GM18873 (cell line): ENCODE results near the gene FRY.
"Not testable (repeated sequence)": the region's sequence is repeated elsewhere in the genome, so short reads cannot be mapped to it uniquely, and the experiment has no call there.

ENCODE experiments used
- ATAC-seq: cut with Tn5 transposase; IDR thresholded peaks from one replicate; pipeline ENCODE4 v1.9.1; 2021; ENCODE audit warnings: mild to moderate bottlenecking, moderate library complexity, moderate number of reproducible peaks; ENCODE audit not compliant: unreplicated experiment, low FRiP score

FRY gene

GRCh38 chr13:32039056-32039455, 7.5 kb downstream of the FRY start:
- no peak for ATAC-seq

GRCh38 chr13:32039528-32039927, 8.0 kb downstream of the FRY start:
- ATAC-seq, result no peak

GRCh38 chr13:32040052-32040642, 8.6 kb downstream of the FRY start:
- no peak for ATAC-seq

GRCh38 chr13:32040689-32041088, 9.1 kb downstream of the FRY start:
- ATAC-seq, result no peak

- ATAC-seq, result peak; percentile 86
Measured at GRCh38 chr13:32041429-32041828, 9.9 kb downstream of the FRY start.

- ATAC-seq, result no peak
Measured at GRCh38 chr13:32042551-32042950, 11.0 kb downstream of the FRY start.

GRCh38 chr13:32044446-32044845, 12.9 kb downstream of the FRY start:
- ATAC-seq, result no peak

GRCh38 chr13:32045537-32045936, 14.0 kb downstream of the FRY start:
- no peak for ATAC-seq

- ATAC-seq, result no peak
Measured at GRCh38 chr13:32045982-32046785, 14.6 kb downstream of the FRY start.

- no peak for ATAC-seq
Measured at GRCh38 chr13:32047088-32047487, 15.5 kb downstream of the FRY start.

- ATAC-seq, result no peak
Measured at GRCh38 chr13:32047793-32048192, 16.2 kb downstream of the FRY start.

GRCh38 chr13:32048816-32049215, 17.2 kb downstream of the FRY start:
- no peak for ATAC-seq

- ATAC-seq, result no peak
Measured at GRCh38 chr13:32051156-32051555, 19.6 kb downstream of the FRY start.

- no peak for ATAC-seq
Measured at GRCh38 chr13:32056316-32056715, 24.7 kb downstream of the FRY start.

- not testable (repeated sequence) for ATAC-seq
Measured at GRCh38 chr13:32057325-32057724, 25.8 kb downstream of the FRY start.

GRCh38 chr13:32059511-32059984, 28.0 kb downstream of the FRY start:
- no peak for ATAC-seq

- ATAC-seq, result no peak
Measured at GRCh38 chr13:32060401-32060878, 28.9 kb downstream of the FRY start.

- ATAC-seq, result no peak
Measured at GRCh38 chr13:32063619-32064233, 32.2 kb downstream of the FRY start.

GRCh38 chr13:32067149-32067961, 35.8 kb downstream of the FRY start:
- no peak for ATAC-seq

GRCh38 chr13:32068255-32068654, 36.7 kb downstream of the FRY start:
- no peak for ATAC-seq
